H9 (cell line): ENCODE results near the gene MACROD1. TPM values are rescaled to one million over a fixed set of nuclear protein-coding genes. Genes with fewer than 3 reads are reported as not detected.

Experiments
- DNase-seq: peaks from one replicate; pipeline ENCODE4 v3.0.0-alpha.2; 2017
- H2AFZ ChIP-seq: one replicate; pipeline ENCODE4 v1.6.1; 2013; ENCODE audit warnings: mild to moderate bottlenecking, low read length, control low read depth, moderate library complexity
- H2AK5ac ChIP-seq: 2 replicates; pipeline ENCODE4 v1.6.1; 2013; ENCODE audit warnings: low read length, control low read depth, mixed read lengths; ENCODE audit not compliant: insufficient read length
- H2BK120ac ChIP-seq: one replicate; pipeline ENCODE4 v1.6.1; 2013; ENCODE audit warnings: low read depth, mild to moderate bottlenecking, low read length, control low read depth, inconsistent platforms; ENCODE audit not compliant: poor library complexity, severe bottlenecking
- H2BK12ac ChIP-seq: 2 replicates; pipeline ENCODE4 v1.6.1; 2013; ENCODE audit warnings: low read length, control low read depth, mixed read lengths, low read depth; ENCODE audit not compliant: insufficient read length
- H2BK15ac ChIP-seq: 2 replicates; pipeline ENCODE4 v1.6.1; 2013; ENCODE audit warnings: low read depth, low read length, control low read depth
- H2BK20ac ChIP-seq: one replicate; pipeline ENCODE4 v1.6.1; 2013; ENCODE audit warnings: low read depth, mild to moderate bottlenecking, low read length, control low read depth, inconsistent platforms; ENCODE audit not compliant: poor library complexity, severe bottlenecking
- H2BK5ac ChIP-seq: 2 replicates; pipeline ENCODE4 v1.6.1; 2013; ENCODE audit warnings: low read length, control low read depth, mixed read lengths; ENCODE audit not compliant: insufficient read length
- H3K14ac ChIP-seq: 2 replicates; pipeline ENCODE4 v1.6.1; 2013; ENCODE audit warnings: low read length, control low read depth; ENCODE audit not compliant: insufficient read depth
- H3K18ac ChIP-seq: 2 replicates; pipeline ENCODE4 v1.6.1; 2013; ENCODE audit warnings: low read depth, mild to moderate bottlenecking, mixed read lengths, low read length, control low read depth; ENCODE audit not compliant: insufficient read length
- H3K23ac ChIP-seq: 2 replicates; pipeline ENCODE4 v1.6.1; 2013; ENCODE audit warnings: low read length, control low read depth, mixed read lengths, low read depth; ENCODE audit not compliant: insufficient read length
- H3K23me2 ChIP-seq: 2 replicates; pipeline ENCODE4 v1.6.1; 2013; ENCODE audit warnings: low read depth, mild to moderate bottlenecking, mixed read lengths, low read length, control low read depth; ENCODE audit not compliant: insufficient read length, poor library complexity, severe bottlenecking
- H3K27ac ChIP-seq: 2 replicates; pipeline ENCODE4 v1.5.1; 2013; ENCODE audit warnings: low read length, control low read depth, mixed read lengths, low read depth; ENCODE audit not compliant: insufficient read length
- H3K27me3 ChIP-seq: 2 replicates; pipeline ENCODE4 v1.6.1; 2013; ENCODE audit warnings: low read length, control low read depth, inconsistent platforms; ENCODE audit not compliant: insufficient read depth
- H3K4ac ChIP-seq: 2 replicates; pipeline ENCODE4 v1.6.1; 2013; ENCODE audit warnings: low read depth, mild to moderate bottlenecking, control low read depth, inconsistent platforms, low read length, moderate library complexity
- H3K4me1 ChIP-seq: 2 replicates; pipeline ENCODE4 v1.6.1; 2013; ENCODE audit warnings: low read length, control low read depth, inconsistent platforms; ENCODE audit not compliant: insufficient read depth
- H3K4me2 ChIP-seq: 2 replicates; pipeline ENCODE4 v1.6.1; 2013; ENCODE audit warnings: low read length, control low read depth, mixed read lengths; ENCODE audit not compliant: insufficient read length, insufficient read depth
- H3K56ac ChIP-seq: 2 replicates; pipeline ENCODE4 v1.6.1; 2013; ENCODE audit warnings: low read depth, mild to moderate bottlenecking, mixed read lengths, low read length, control low read depth; ENCODE audit not compliant: insufficient read length
- H3K79me1 ChIP-seq: 2 replicates; pipeline ENCODE4 v1.6.1; 2013; ENCODE audit warnings: low read depth, mild to moderate bottlenecking, moderate library complexity, low read length, control low read depth, inconsistent platforms; ENCODE audit not compliant: insufficient read depth, poor library complexity, severe bottlenecking
- H3K79me2 ChIP-seq: 2 replicates; pipeline ENCODE4 v1.6.1; 2013; ENCODE audit warnings: low read length, control low read depth, inconsistent platforms; ENCODE audit not compliant: insufficient read depth
- H3K9ac ChIP-seq: 2 replicates; pipeline ENCODE4 v1.6.1; 2013; ENCODE audit warnings: low read length, control low read depth, mixed read lengths; ENCODE audit not compliant: insufficient read length; ENCODE audit errors: extremely low read depth
- H3K9me3 ChIP-seq: one replicate; pipeline ENCODE4 v1.6.1; 2013; ENCODE audit warnings: low read depth, low read length, inconsistent platforms; ENCODE audit not compliant: control insufficient read depth
- H3T11ph ChIP-seq: one replicate; pipeline ENCODE4 v1.6.1; 2013; ENCODE audit warnings: mild to moderate bottlenecking, low read length, control low read depth, inconsistent platforms
- H4K20me1 ChIP-seq: one replicate; pipeline ENCODE4 v1.6.1; 2013; ENCODE audit not compliant: control insufficient read depth, insufficient read length, insufficient read depth
- H4K5ac ChIP-seq: 2 replicates; pipeline ENCODE4 v1.6.1; 2013; ENCODE audit warnings: low read depth, mild to moderate bottlenecking, mixed read lengths, low read length, control low read depth; ENCODE audit not compliant: insufficient read length
- H4K8ac ChIP-seq: replicated peaks from 2 replicates; pipeline ENCODE4 v1.6.1; 2013; ENCODE audit warnings: low read length, control low read depth, mixed read lengths, low read depth; ENCODE audit not compliant: insufficient read length
- H4K91ac ChIP-seq: 2 replicates; pipeline ENCODE4 v1.6.1; 2013; ENCODE audit warnings: low read depth, mild to moderate bottlenecking, moderate library complexity, mixed read lengths, low read length, control low read depth; ENCODE audit not compliant: insufficient read length
- H3K27ac Mint-ChIP-seq, 3 experiments: 2 replicates in 2 of 3; 3 replicates in 1 of 3; pipeline ENCODE4 v1.8.0; 2020 to 2021; ENCODE audit warnings: mixed read lengths in 3 of 3, mild to moderate bottlenecking in 1 of 3, moderate library complexity in 1 of 3
- H3K27me3 Mint-ChIP-seq: 2 replicates; pipeline ENCODE4 v1.8.0; 2021; ENCODE audit warnings: low read depth, mild to moderate bottlenecking, moderate library complexity, mixed read lengths
- H3K36me3 Mint-ChIP-seq, 3 experiments: 2 replicates in 2 of 3; 3 replicates in 1 of 3; pipeline ENCODE4 v1.8.0; 2020 to 2021; ENCODE audit warnings: low read depth in 3 of 3, mixed read lengths in 3 of 3; ENCODE audit not compliant: insufficient read depth in 1 of 3
- H3K4me1 Mint-ChIP-seq, 2 experiments: 2 replicates each; pipeline ENCODE4 v1.8.0; 2020; ENCODE audit warnings: mixed read lengths in 2 of 2
- H3K4me3 Mint-ChIP-seq, 2 experiments: 2 replicates in 1 of 2; 3 replicates in 1 of 2; pipeline ENCODE4 v1.8.0; 2020 to 2021; ENCODE audit warnings: mild to moderate bottlenecking in 2 of 2, mixed read lengths in 2 of 2, moderate library complexity in 1 of 2
- H3K9me3 Mint-ChIP-seq, 2 experiments: 2 replicates in 1 of 2; 3 replicates in 1 of 2; pipeline ENCODE4 v1.8.0; 2020; ENCODE audit warnings: mild to moderate bottlenecking in 2 of 2, mixed read lengths in 2 of 2, moderate library complexity in 1 of 2
- WGBS: extraction: QIAGEN DNeasy Blood & Tissue Kit; methylation state at CpG from one replicate; pipeline ENCODE4 v1.1.7; 2013; ENCODE audit warnings: missing lambda C conversion rate, low lambda C conversion rate, mixed read lengths; ENCODE audit not compliant: insufficient read length; ENCODE audit errors: extremely low coverage; 5-methylcytosine and 5-hydroxymethylcytosine counted together
- total RNA-seq: library from RNA; stranded (reverse); gene quantifications from 2 replicates; pipeline ENCODE4 v1.2.1, GENCODE V29; 2021
- TF ChIP-seq, protein P1 (sequence below): fragments of 200-600 bp; sonication (generic); conservative IDR thresholded peaks from 3 replicates; pipeline ENCODE4 v1.8.0; 2021; ENCODE audit warnings: antibody characterized with exemption, mild to moderate bottlenecking

MACROD1 gene
- total RNA-seq, 1 experiment from 2014 or later, result 21.2 TPM

DNA sequence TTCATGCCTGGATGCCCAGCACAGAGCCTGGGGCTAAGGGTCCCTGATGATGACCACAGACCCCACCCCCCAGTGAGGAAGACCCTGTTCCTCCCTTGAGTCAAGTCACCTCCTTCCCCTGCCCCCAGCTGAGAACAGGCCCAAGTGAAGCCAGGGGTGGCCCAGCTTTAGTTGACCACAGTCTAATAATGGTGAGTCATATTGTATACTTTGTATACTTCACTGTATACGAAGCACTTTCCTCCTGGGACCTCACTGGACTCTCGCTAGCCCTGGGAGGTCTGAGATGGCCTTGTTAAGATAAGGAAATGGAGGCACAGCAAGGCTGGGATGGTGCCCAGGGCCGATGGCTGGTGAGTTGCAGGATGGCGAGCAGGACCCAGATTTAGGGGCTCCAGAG is 133.9 kb downstream of the MACROD1 start:
- Histone ChIP-seq H2BK5ac (no peak overlapping the region), H3K14ac (no peak overlapping the region), H3K79me1 (no peaks in the 10 kb centered on the region), H3K9me3 (no peaks in the 10 kb centered on the region), H2BK15ac (no peak overlapping the region), H3T11ph (no peak overlapping the region), H3K18ac (no peak overlapping the region), H2BK12ac (no peak overlapping the region), H4K5ac (no peak overlapping the region), H3K56ac (no peak overlapping the region), H4K8ac (no peak overlapping the region), H2BK120ac (no peak overlapping the region), H2BK20ac (no peak overlapping the region), H3K27me3 (peaks cover 29% of the 10 kb centered on the region; the same call in 1 of the 2 replicates), H3K4me2 (no peak overlapping the region), H3K79me2 (no peaks in the 10 kb centered on the region), H4K20me1 (no peaks in the 10 kb centered on the region), H3K4ac (no peak overlapping the region), H3K9ac (no peak overlapping the region), H4K91ac (no peak overlapping the region), H2AFZ (no peak overlapping the region), H3K23me2 (peaks cover 8% of the 10 kb centered on the region), H3K4me1 (no peaks in the 10 kb centered on the region; the same call in 1 of the 2 replicates), H3K27ac (no peak overlapping the region), H3K23ac (no peak overlapping the region), H2AK5ac (no peak overlapping the region)
- H3K4me3 Mint-ChIP-seq, result no peak overlapping the region
- H3K4me1 Mint-ChIP-seq, result peaks cover 30 to 38% of the 10 kb centered on the region in 2 experiments
- no peak for DNase-seq
- H3K36me3 Mint-ChIP-seq, result peaks cover 0 to 2% (median 0%) of the 10 kb centered on the region in 3 experiments; a peak in 2 of 7 replicates
- TF ChIP-seq, protein P1, sequence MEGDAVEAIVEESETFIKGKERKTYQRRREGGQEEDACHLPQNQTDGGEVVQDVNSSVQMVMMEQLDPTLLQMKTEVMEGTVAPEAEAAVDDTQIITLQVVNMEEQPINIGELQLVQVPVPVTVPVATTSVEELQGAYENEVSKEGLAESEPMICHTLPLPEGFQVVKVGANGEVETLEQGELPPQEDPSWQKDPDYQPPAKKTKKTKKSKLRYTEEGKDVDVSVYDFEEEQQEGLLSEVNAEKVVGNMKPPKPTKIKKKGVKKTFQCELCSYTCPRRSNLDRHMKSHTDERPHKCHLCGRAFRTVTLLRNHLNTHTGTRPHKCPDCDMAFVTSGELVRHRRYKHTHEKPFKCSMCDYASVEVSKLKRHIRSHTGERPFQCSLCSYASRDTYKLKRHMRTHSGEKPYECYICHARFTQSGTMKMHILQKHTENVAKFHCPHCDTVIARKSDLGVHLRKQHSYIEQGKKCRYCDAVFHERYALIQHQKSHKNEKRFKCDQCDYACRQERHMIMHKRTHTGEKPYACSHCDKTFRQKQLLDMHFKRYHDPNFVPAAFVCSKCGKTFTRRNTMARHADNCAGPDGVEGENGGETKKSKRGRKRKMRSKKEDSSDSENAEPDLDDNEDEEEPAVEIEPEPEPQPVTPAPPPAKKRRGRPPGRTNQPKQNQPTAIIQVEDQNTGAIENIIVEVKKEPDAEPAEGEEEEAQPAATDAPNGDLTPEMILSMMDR, result no peak
- no CpG with 5 or more reads among the region's 4 CpGs for WGBS
- H3K27ac Mint-ChIP-seq, result no peak overlapping the region
- peaks cover 82% of the 10 kb centered on the region for H3K27me3 Mint-ChIP-seq
- no peaks in the 10 kb centered on the region for H3K9me3 Mint-ChIP-seq
